ENCODE data around the gene SLC1A2. TPM values are rescaled to one million over a fixed set of nuclear protein-coding genes. Genes with fewer than 3 reads are reported as not detected.

Gene SLC1A2
- total RNA-seq, 1 experiment from 2014 or later = not detected

Small RNA genes within 50 kb of the gene (small RNA-seq; reads per million reads assigned to genes)
- gene AC090625.1 = not detected

Other genes with a start within 250 kb of the SLC1A2 start
- gene PAMR1, start 106.1 kb upstream of the SLC1A2 start, total RNA-seq (2014; rRNA removed; shearing (Covaris generic)) = not detected in 2 replicates
- 29.4 and 32.3 TPM in 2 replicates for gene FJX1, start 198.9 kb upstream of the SLC1A2 start, total RNA-seq (2014; rRNA removed; shearing (Covaris generic))
- 32.7 and 47.0 TPM in 2 replicates for gene TRIM44, start 243.2 kb upstream of the SLC1A2 start, total RNA-seq (2014; rRNA removed; shearing (Covaris generic))